IMR-90 (cell line): ENCODE results near the gene ARAP3. TPM values are rescaled to one million over a fixed set of nuclear protein-coding genes. Genes with fewer than 3 reads are reported as not detected.

ENCODE experiments used
- ATAC-seq: fragments of 200-7000 bp; cut with Tn5 transposase; 2 replicates; pipeline ENCODE4 v1.9.1; 2020; ENCODE audit warnings: low read depth, mild to moderate bottlenecking, moderate library complexity
- BruUV-seq: library from RNA; stranded (reverse); fragments of 400-500 nt; replicated peaks from 2 replicates; lab custom pipeline; 2021; lab: Mats Ljungman, UMichigan
- CTCF ChIA-PET: fragments of 300-600 bp; formaldehyde crosslinking; extraction: SDS; loops from one replicate; lab custom pipeline; 2021; ENCODE audit warnings: antibody characterized with exemption; lab: Yijun Ruan, JAX
- POLR2A ChIA-PET: fragments of 300-600 bp; sonication (Branson Sonifier 250); formaldehyde crosslinking; loops from one replicate; lab custom pipeline; 2022; ENCODE audit warnings: antibody characterized with exemption; ENCODE audit not compliant: unreplicated experiment; lab: Charles Lee
- DNase-seq: peaks from one replicate; pipeline ENCODE4 v3.0.0; 2013
- H2AFZ ChIP-seq: replicated peaks from 2 replicates; pipeline ENCODE3; 2013; ENCODE audit warnings: low read length, mild to moderate bottlenecking; ENCODE audit not compliant: poor library complexity
- H2AK5ac ChIP-seq: 2 replicates; pipeline ENCODE4 v1.6.1; 2013; ENCODE audit warnings: low read depth, low read length, inconsistent platforms
- H2AK9ac ChIP-seq: replicated peaks from 2 replicates; pipeline ENCODE3; 2013; ENCODE audit warnings: mild to moderate bottlenecking, low read depth, low read length, moderate library complexity; ENCODE audit not compliant: poor library complexity
- H2BK120ac ChIP-seq: 2 replicates; pipeline ENCODE4 v1.6.1; 2013; ENCODE audit warnings: low read depth, low read length, inconsistent platforms
- H2BK15ac ChIP-seq: 3 replicates; pipeline ENCODE4 v1.6.1; 2013; ENCODE audit warnings: low read depth, low read length, inconsistent platforms
- H2BK20ac ChIP-seq: 2 replicates; pipeline ENCODE4 v1.6.1; 2013; ENCODE audit warnings: low read depth, mild to moderate bottlenecking, inconsistent platforms, low read length, moderate library complexity
- H2BK5ac ChIP-seq: 2 replicates; pipeline ENCODE4 v1.6.1; 2013; ENCODE audit warnings: mild to moderate bottlenecking, low read depth, low read length, inconsistent platforms; ENCODE audit not compliant: poor library complexity, severe bottlenecking
- H3K14ac ChIP-seq: replicated peaks from 2 replicates; pipeline ENCODE4 v1.6.1; 2013; ENCODE audit warnings: low read depth, low read length, inconsistent platforms
- H3K18ac ChIP-seq: 2 replicates; pipeline ENCODE4 v1.6.1; 2013; ENCODE audit warnings: low read depth, low read length, control low read depth
- H3K23ac ChIP-seq: 2 replicates; pipeline ENCODE4 v1.6.1; 2013; ENCODE audit warnings: low read depth, low read length, inconsistent platforms
- H3K27ac ChIP-seq: 2 replicates; pipeline ENCODE4 v1.5.1; 2013; ENCODE audit warnings: mild to moderate bottlenecking, control low read depth, low read length; ENCODE audit not compliant: insufficient read depth
- H3K27me3 ChIP-seq: 2 replicates; pipeline ENCODE4 v1.6.1; 2013; ENCODE audit warnings: low read length; ENCODE audit not compliant: control insufficient read depth, insufficient read depth
- H3K36me3 ChIP-seq: 2 replicates; pipeline ENCODE4 v1.6.1; 2013; ENCODE audit warnings: low read length, mixed read lengths; ENCODE audit not compliant: control insufficient read depth, insufficient read depth
- H3K4ac ChIP-seq: 2 replicates; pipeline ENCODE4 v1.6.1; 2013; ENCODE audit warnings: low read depth, low read length, inconsistent platforms
- H3K4me1 ChIP-seq: 2 replicates; pipeline ENCODE4 v1.6.1; 2013; ENCODE audit warnings: low read length, mixed read lengths; ENCODE audit not compliant: control insufficient read depth, insufficient read depth
- H3K4me2 ChIP-seq: 2 replicates; pipeline ENCODE4 v1.6.1; 2013; ENCODE audit warnings: low read depth, mild to moderate bottlenecking, control low read depth, low read length, moderate library complexity
- H3K4me3 ChIP-seq: 2 replicates; pipeline ENCODE4 v1.5.1; 2013; ENCODE audit warnings: low read depth, mild to moderate bottlenecking, control low read depth, low read length, moderate library complexity; ENCODE audit not compliant: insufficient read depth
- H3K56ac ChIP-seq: 2 replicates; pipeline ENCODE4 v1.6.1; 2013; ENCODE audit warnings: low read length, inconsistent platforms; ENCODE audit not compliant: insufficient read depth; ENCODE audit errors: extremely low read depth
- H3K79me1 ChIP-seq, 2 experiments: 2 replicates each; pipeline ENCODE4 v1.6.1; 2013; ENCODE audit warnings: low read length in 2 of 2, inconsistent platforms in 1 of 2, low read depth in 1 of 2
- H3K9ac ChIP-seq: 2 replicates; pipeline ENCODE4 v1.6.1; 2013; ENCODE audit warnings: low read depth, low read length, control low read depth
- H3K9me1 ChIP-seq: 2 replicates; pipeline ENCODE4 v1.6.1; 2013; ENCODE audit warnings: low read length, inconsistent platforms; ENCODE audit not compliant: insufficient read depth
- H3K9me3 ChIP-seq: 2 replicates; pipeline ENCODE4 v1.6.1; 2013; ENCODE audit warnings: low read length; ENCODE audit not compliant: control insufficient read depth, insufficient read depth
- H4K20me1 ChIP-seq: 2 replicates; pipeline ENCODE4 v1.6.1; 2013; ENCODE audit warnings: low read length, inconsistent platforms; ENCODE audit not compliant: insufficient read depth
- H4K5ac ChIP-seq: 2 replicates; pipeline ENCODE4 v1.6.1; 2013; ENCODE audit warnings: mild to moderate bottlenecking, low read depth, low read length, control low read depth
- H4K8ac ChIP-seq, 2 experiments: 2 replicates each; pipeline ENCODE4 v1.6.1; 2013; ENCODE audit warnings: low read depth in 2 of 2, low read length in 2 of 2, control low read depth in 1 of 2, inconsistent platforms in 1 of 2
- H4K91ac ChIP-seq: 2 replicates; pipeline ENCODE4 v1.6.1; 2013; ENCODE audit warnings: low read depth, low read length, inconsistent platforms; ENCODE audit not compliant: insufficient read depth
- CEBPB ChIP-seq: IDR thresholded peaks from 2 replicates; pipeline ENCODE4 v1.6.1; 2012; ENCODE audit warnings: low read depth, low read length, improper control_type of control experiment
- CHD1 ChIP-seq: IDR thresholded peaks from 2 replicates; pipeline ENCODE4 v1.6.1; 2012; ENCODE audit warnings: low read depth, low read length, improper control_type of control experiment
- FOS ChIP-seq: fragments of 150-350 bp; IDR thresholded peaks from 2 replicates; pipeline ENCODE4 v1.6.1; 2016; ENCODE audit warnings: low read depth, low read length
- MAFK ChIP-seq: IDR thresholded peaks from 2 replicates; pipeline ENCODE4 v1.6.1; 2012; ENCODE audit warnings: low read depth, low read length, improper control_type of control experiment
- MAZ ChIP-seq: IDR thresholded peaks from 2 replicates; pipeline ENCODE4 v1.6.1; 2012; ENCODE audit warnings: low read depth, mild to moderate bottlenecking, low read length, improper control_type of control experiment, moderate library complexity, borderline replicate concordance
- NFE2L2 ChIP-seq: fragments of 150-350 bp; IDR thresholded peaks from 2 replicates; pipeline ENCODE4 v1.6.1; 2016; ENCODE audit warnings: low read depth, mild to moderate bottlenecking, low read length
- POLR2A ChIP-seq: IDR thresholded peaks from 2 replicates; pipeline ENCODE4 v1.6.1; 2012; ENCODE audit warnings: mild to moderate bottlenecking, low read depth, low read length
- RAD21 ChIP-seq: IDR thresholded peaks from 2 replicates; pipeline ENCODE4 v1.6.1; 2012; ENCODE audit warnings: low read length, improper control_type of control experiment
- RFX5 ChIP-seq: IDR thresholded peaks from 2 replicates; pipeline ENCODE4 v1.8.0; 2012; ENCODE audit warnings: low read depth, mild to moderate bottlenecking, low read length, moderate library complexity
- WGBS, 2 experiments: methylation state at CpG; one replicate each; pipeline versions ENCODE4 v1.1.5 to v1.1.7; 2013; ENCODE audit warnings: missing lambda C conversion rate in 2 of 2; ENCODE audit not compliant: insufficient read length in 1 of 2; ENCODE audit errors: extremely low coverage in 2 of 2; 5-methylcytosine and 5-hydroxymethylcytosine counted together
- dilution Hi-C: fragments of 300-500 bp; cut with HindIII; formaldehyde crosslinking; loops from one replicate; pipeline ENCODE4 v1.14.3; 2018; ENCODE audit warnings: low sequenced_read_pairs; ENCODE audit not compliant: unreplicated experiment
- in situ Hi-C: fragments of 300-500 bp; cut with MboI; formaldehyde crosslinking; loops from 3 replicates; pipeline ENCODE4 v1.14.3; 2019; ENCODE audit warnings: low sequenced_read_pairs, inconsistent platforms, mixed read lengths
- intact Hi-C: fragments of 100-400 bp; cut with micrococcal nuclease; formaldehyde crosslinking; loops from 2 replicates; pipeline ENCODE4 v1.10.0; 2022
- polyA plus RNA-seq, 3 experiments: library from polyadenylated mRNA; depleted of rRNA; stranded (reverse); fragments of >200 nt; gene quantifications; 2 replicates each; pipeline ENCODE4 v1.2.3, GENCODE V29; 2012; ENCODE audit warnings: low replicate concordance in 1 of 3
- total RNA-seq: library from RNA; depleted of rRNA; stranded (reverse); fragments of >200 nt; gene quantifications from 2 replicates; pipeline ENCODE4 v1.2.3, GENCODE V29; 2012
- TF ChIP-seq, protein P1 (sequence below): conservative IDR thresholded peaks from 2 replicates; pipeline ENCODE4 v1.5.1; 2012; ENCODE audit warnings: mild to moderate bottlenecking, low read depth, low read length, improper control_type of control experiment
- TF ChIP-seq, protein P2 (sequence below): fragments of 150-350 bp; IDR thresholded peaks from 2 replicates; pipeline ENCODE4 v1.6.1; 2016; ENCODE audit warnings: low read depth, mild to moderate bottlenecking, low read length, moderate library complexity, borderline replicate concordance

Gene ARAP3
- total and polyA plus RNA-seq, 2 of the 4 experiments (the other 2 are of a cell fraction), result 2.2 to 6.9 TPM

DNA sequence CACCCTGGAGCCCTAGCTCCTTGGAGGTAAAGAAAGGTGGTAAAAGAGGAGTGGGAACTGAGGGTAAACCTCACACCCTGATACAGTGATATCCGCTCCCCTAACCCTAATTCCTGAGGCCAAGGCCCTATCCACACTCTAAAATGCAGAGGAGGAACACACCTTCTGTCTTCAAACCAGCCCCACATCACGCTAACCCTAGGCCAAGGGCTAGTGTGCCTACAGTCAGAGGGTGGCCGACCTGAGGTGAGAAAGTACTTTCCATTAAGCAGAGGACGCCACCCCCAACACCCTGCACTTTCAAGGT lies 46.0 kb downstream of the ARAP3 start:
- 0 out of 2 replicates have a peak overlapping the region, but pooled peaks have one; percentile 77 for H4K91ac ChIP-seq
- peak overlapping the region; percentile 97 for H2AFZ ChIP-seq
- no TSS peak for BruUV-seq
- H3K27ac ChIP-seq, result no peak overlapping the region; the same call in 1 of the 2 replicates
- H3K9ac ChIP-seq, result peak overlapping the region; percentile 97
- intact Hi-C loops (loop anchor here (2.0 kb wide), 1 partner anchor 43 kb away; no protein-coding TSS in a partner anchor), in situ Hi-C loops (no loop called here), dilution Hi-C loops (no loop called here)
- TF ChIP-seq, protein P1, sequence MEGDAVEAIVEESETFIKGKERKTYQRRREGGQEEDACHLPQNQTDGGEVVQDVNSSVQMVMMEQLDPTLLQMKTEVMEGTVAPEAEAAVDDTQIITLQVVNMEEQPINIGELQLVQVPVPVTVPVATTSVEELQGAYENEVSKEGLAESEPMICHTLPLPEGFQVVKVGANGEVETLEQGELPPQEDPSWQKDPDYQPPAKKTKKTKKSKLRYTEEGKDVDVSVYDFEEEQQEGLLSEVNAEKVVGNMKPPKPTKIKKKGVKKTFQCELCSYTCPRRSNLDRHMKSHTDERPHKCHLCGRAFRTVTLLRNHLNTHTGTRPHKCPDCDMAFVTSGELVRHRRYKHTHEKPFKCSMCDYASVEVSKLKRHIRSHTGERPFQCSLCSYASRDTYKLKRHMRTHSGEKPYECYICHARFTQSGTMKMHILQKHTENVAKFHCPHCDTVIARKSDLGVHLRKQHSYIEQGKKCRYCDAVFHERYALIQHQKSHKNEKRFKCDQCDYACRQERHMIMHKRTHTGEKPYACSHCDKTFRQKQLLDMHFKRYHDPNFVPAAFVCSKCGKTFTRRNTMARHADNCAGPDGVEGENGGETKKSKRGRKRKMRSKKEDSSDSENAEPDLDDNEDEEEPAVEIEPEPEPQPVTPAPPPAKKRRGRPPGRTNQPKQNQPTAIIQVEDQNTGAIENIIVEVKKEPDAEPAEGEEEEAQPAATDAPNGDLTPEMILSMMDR, result no peak
- TF ChIP-seq MAFK (no peak), CHD1 (no peak), MAZ (no peak), CEBPB (no peak), POLR2A (no peak), NFE2L2 (no peak), RAD21 (no peak), FOS (no peak), RFX5 (no peak)
- TF ChIP-seq, protein P2, sequence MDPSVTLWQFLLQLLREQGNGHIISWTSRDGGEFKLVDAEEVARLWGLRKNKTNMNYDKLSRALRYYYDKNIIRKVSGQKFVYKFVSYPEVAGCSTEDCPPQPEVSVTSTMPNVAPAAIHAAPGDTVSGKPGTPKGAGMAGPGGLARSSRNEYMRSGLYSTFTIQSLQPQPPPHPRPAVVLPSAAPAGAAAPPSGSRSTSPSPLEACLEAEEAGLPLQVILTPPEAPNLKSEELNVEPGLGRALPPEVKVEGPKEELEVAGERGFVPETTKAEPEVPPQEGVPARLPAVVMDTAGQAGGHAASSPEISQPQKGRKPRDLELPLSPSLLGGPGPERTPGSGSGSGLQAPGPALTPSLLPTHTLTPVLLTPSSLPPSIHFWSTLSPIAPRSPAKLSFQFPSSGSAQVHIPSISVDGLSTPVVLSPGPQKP, result no peak
- peaks cover 12% of the 10 kb centered on the region for H3K4me1 ChIP-seq
- peak overlapping the region; percentile 83 for H2AK5ac ChIP-seq
- H3K23ac ChIP-seq, result peak overlapping the region; percentile 95
- H2AK9ac ChIP-seq, result peak overlapping the region; percentile 89
- H3K56ac ChIP-seq, result no peak overlapping the region
- no CpG with 5 or more reads among the region's 4 CpGs for WGBS, 2 experiments
- H4K20me1 ChIP-seq, result peaks cover 27% of the 10 kb centered on the region
- H2BK120ac ChIP-seq, result no peak overlapping the region
- 0 out of 2 replicates have a peak overlapping the region, but pooled peaks have one; percentile 7 for H4K5ac ChIP-seq
- H2BK20ac ChIP-seq, result no peak overlapping the region
- no peak overlapping the region for H2BK15ac ChIP-seq
- H3K36me3 ChIP-seq, result peaks cover 8% of the 10 kb centered on the region
- peaks cover 30 to 47% of the 10 kb centered on the region in 2 experiments for H3K79me1 ChIP-seq
- H3K9me3 ChIP-seq, result no peaks in the 10 kb centered on the region
- ATAC-seq, result no peak
- peak overlapping the region; percentile 65 for H3K14ac ChIP-seq
- ChIA-PET CTCF (interaction anchor here (2.8 kb wide), 2 partner anchors 17 to 44 kb away, joined by 13 to 17 read pairs; partner anchors contain the start of gene DIAPH1), POLR2A (no interaction called here)
- H4K8ac ChIP-seq, result peak overlapping the region; percentile 82 to 94; a peak in 2 of 4 replicates
- peak overlapping the region; percentile 100 for H3K4me2 ChIP-seq
- no peaks in the 10 kb centered on the region for H3K27me3 ChIP-seq
- peaks cover 29% of the 10 kb centered on the region for H3K9me1 ChIP-seq
- no peak overlapping the region for H2BK5ac ChIP-seq
- peak overlapping the region; percentile 97 for H3K4me3 ChIP-seq
- peak overlapping the region; percentile 75; the same call in 1 of the 2 replicates for H3K4ac ChIP-seq
- no peak for DNase-seq
- no peak overlapping the region for H3K18ac ChIP-seq
